A549 (cell line): ENCODE measurements around the gene PRSS50. TPM values are rescaled to one million over a fixed set of nuclear protein-coding genes. Genes with fewer than 3 reads are reported as not detected.

Source experiments
- ATAC-seq, 2 experiments: fragments of 200-7000 bp in 1 of 2; fragments of >200 bp in 1 of 2; cut with Nextera tagmentation in 1 of 2; cut with Tn5 transposase in 1 of 2; 3 replicates each; pipeline versions ENCODE4 v1.8.0 to v1.9.1; 2018 to 2020; ENCODE audit warnings: mild to moderate bottlenecking in 1 of 2, moderate library complexity in 1 of 2
- CTCF ChIA-PET: fragments of 300-600 bp; sonication (Branson Sonifier 250); formaldehyde crosslinking; extraction: SDS; loops from one replicate; lab custom pipeline; 2021; ENCODE audit warnings: antibody characterized with exemption, inconsistent platforms; lab: Yijun Ruan, JAX
- POLR2A ChIA-PET: fragments of 350-600 bp; formaldehyde crosslinking; extraction: SDS; loops from one replicate; lab custom pipeline; 2021; ENCODE audit warnings: antibody characterized with exemption, inconsistent platforms; lab: Yijun Ruan, JAX
- DNase-seq, 2 experiments: peaks; one replicate each; pipeline versions ENCODE4 v3.0.0 to v3.0.0-alpha.2; 2011 to 2016; ENCODE audit warnings: low read depth in 1 of 2, low spot score in 1 of 2
- FAIRE-seq: peaks from 2 replicates; lab custom pipeline; 2011; peaks lifted over from hg19 to GRCh38; lab: Jason Lieb, UNC
- H3K27ac ChIP-seq, 2 experiments: fragments of >200 bp; sonication (Bioruptor Twin); formaldehyde crosslinking; 3 replicates each; pipeline ENCODE4 v1.5.1; 2016 to 2017
- H3K4me1 ChIP-seq: fragments of >200 bp; sonication (Bioruptor Twin); formaldehyde crosslinking; 3 replicates; pipeline ENCODE4 v1.6.1; 2016
- H3K4me2 ChIP-seq: fragments of >200 bp; sonication (Bioruptor Twin); formaldehyde crosslinking; 3 replicates; pipeline ENCODE4 v1.6.1; 2016
- H3K4me3 ChIP-seq: fragments of >200 bp; sonication (Bioruptor Twin); formaldehyde crosslinking; 3 replicates; pipeline ENCODE4 v1.5.1; 2016
- H3K9me3 ChIP-seq: fragments of >200 bp; sonication (Bioruptor Twin); formaldehyde crosslinking; 3 replicates; pipeline ENCODE4 v1.6.1; 2016
- CBX8 ChIP-seq: fragments of 200-600 bp; sonication (generic); IDR thresholded peaks from 2 replicates; pipeline ENCODE4 v1.6.1; 2016
- CHD4 ChIP-seq: fragments of 200-600 bp; sonication (generic); IDR thresholded peaks from 2 replicates; pipeline ENCODE4 v1.6.1; 2016; ENCODE audit warnings: antibody characterized with exemption, mild to moderate bottlenecking, borderline replicate concordance
- EHF ChIP-seq: fragments of 250-450 bp; sonication (Bioruptor Pico); IDR thresholded peaks from 2 replicates; pipeline ENCODE4 v1.5.0; 2020; ENCODE audit warnings: mild to moderate bottlenecking
- FOSB ChIP-seq: fragments of 250-450 bp; sonication (Bioruptor Pico); IDR thresholded peaks from 2 replicates; pipeline ENCODE4 v1.5.0; 2020; ENCODE audit warnings: mild to moderate bottlenecking, moderate library complexity
- FOSL2 ChIP-seq, 2 experiments: fragments of 450-650 bp in 1 of 2; fragments of >200 bp in 1 of 2; sonication (Bioruptor Twin) in 1 of 2; formaldehyde crosslinking; IDR thresholded peaks; 2 replicates each; pipeline versions ENCODE4 v1.5.0 to v1.6.1; 2016 to 2020; ENCODE audit warnings: mild to moderate bottlenecking in 1 of 2, moderate library complexity in 1 of 2
- FOXS1 ChIP-seq: fragments of 250-450 bp; sonication (Bioruptor Pico); IDR thresholded peaks from 2 replicates; pipeline ENCODE4 v1.5.0; 2020; ENCODE audit warnings: mild to moderate bottlenecking, moderate library complexity
- HEYL ChIP-seq: fragments of 250-450 bp; sonication (Bioruptor Pico); IDR thresholded peaks from 2 replicates; pipeline ENCODE4 v1.8.0; 2021; ENCODE audit warnings: mild to moderate bottlenecking, moderate library complexity
- HOXB13 ChIP-seq: fragments of 250-450 bp; sonication (Bioruptor Pico); IDR thresholded peaks from 2 replicates; pipeline ENCODE4 v1.5.0; 2020; ENCODE audit warnings: low read depth, mild to moderate bottlenecking, moderate library complexity
- JUN ChIP-seq, 2 experiments: fragments of >200 bp; sonication (Bioruptor Twin); formaldehyde crosslinking; IDR thresholded peaks; 2 replicates in 1 of 2; 3 replicates in 1 of 2; pipeline ENCODE4 v1.6.1; 2016 to 2017
- JUNB ChIP-seq: fragments of >200 bp; sonication (Bioruptor Twin); formaldehyde crosslinking; IDR thresholded peaks from 2 replicates; pipeline ENCODE4 v1.6.1; 2016
- KDM1A ChIP-seq: fragments of 200-600 bp; sonication (generic); IDR thresholded peaks from 2 replicates; pipeline ENCODE4 v1.6.1; 2016; ENCODE audit warnings: low read depth, mild to moderate bottlenecking
- NFE2L2 ChIP-seq: fragments of 150-350 bp; conservative IDR thresholded peaks from 2 replicates; pipeline ENCODE4 v1.6.1; 2014; ENCODE audit warnings: low read length
- NPAS2 ChIP-seq: fragments of 250-450 bp; sonication (Bioruptor Pico); IDR thresholded peaks from 2 replicates; pipeline ENCODE4 v1.8.0; 2022; ENCODE audit warnings: mild to moderate bottlenecking, moderate library complexity, borderline replicate concordance
- NR3C1 ChIP-seq: fragments of >200 bp; sonication (Bioruptor Twin); formaldehyde crosslinking; IDR thresholded peaks from 3 replicates; pipeline ENCODE4 v1.6.1; 2017
- PHF8 ChIP-seq: fragments of 200-600 bp; sonication (generic); IDR thresholded peaks from 2 replicates; pipeline ENCODE4 v1.6.1; 2016; ENCODE audit warnings: low read depth, mild to moderate bottlenecking, antibody characterized with exemption, moderate library complexity, borderline replicate concordance
- RARB ChIP-seq: fragments of 250-450 bp; sonication (Bioruptor Pico); IDR thresholded peaks from 2 replicates; pipeline ENCODE4 v1.8.0; 2021; ENCODE audit warnings: mild to moderate bottlenecking, moderate library complexity
- RCOR1 ChIP-seq: fragments of 150-350 bp; IDR thresholded peaks from 2 replicates; pipeline ENCODE4 v1.6.1; 2014; ENCODE audit warnings: antibody characterized with exemption, low read length, low read depth
- RFX5 ChIP-seq: fragments of 450-650 bp; IDR thresholded peaks from 2 replicates; pipeline ENCODE4 v1.7.1; 2014; ENCODE audit warnings: antibody characterized with exemption, mild to moderate bottlenecking, moderate library complexity
- RNF2 ChIP-seq: fragments of 200-600 bp; sonication (generic); IDR thresholded peaks from 2 replicates; pipeline ENCODE4 v1.6.1; 2016; ENCODE audit warnings: low read depth, mild to moderate bottlenecking, antibody characterized with exemption, moderate library complexity, borderline replicate concordance
- SMC3 ChIP-seq: fragments of >200 bp; sonication (Bioruptor Twin); formaldehyde crosslinking; IDR thresholded peaks from 3 replicates; pipeline ENCODE4 v1.6.1; 2018; ENCODE audit warnings: inconsistent platforms
- ZC3H11A ChIP-seq: fragments of 450-650 bp; IDR thresholded peaks from 2 replicates; pipeline ENCODE4 v1.6.1; 2014; ENCODE audit warnings: antibody characterized with exemption, mild to moderate bottlenecking
- ZFP36 ChIP-seq: fragments of 450-650 bp; IDR thresholded peaks from 2 replicates; pipeline ENCODE4 v1.6.1; 2014; ENCODE audit warnings: borderline replicate concordance; ENCODE audit not compliant: partially characterized antibody
- WGBS: methylation state at CpG from one replicate; pipeline ENCODE4 v1.1.6; 2017; ENCODE audit errors: missing lambda C conversion rate; 5-methylcytosine and 5-hydroxymethylcytosine counted together
- polyA plus RNA-seq, 4 experiments: library from polyadenylated mRNA; depleted of rRNA in 3 of 4; stranded (reverse); fragments of >200 nt; fragmentation: RNase III in 1 of 4; extraction: RNeasy Plus Mini Kit Qiagen cat#74134 plus additional on column Dnase treatment in 1 of 4; gene quantifications; 2 replicates in 3 of 4; 3 replicates in 1 of 4; pipeline ENCODE4 v1.2.3, GENCODE V29; 2011 to 2017
- TF ChIP-seq, protein P1 (sequence below): fragments of >200 bp; sonication (Bioruptor Twin); formaldehyde crosslinking; IDR thresholded peaks from 3 replicates; pipeline ENCODE4 v1.6.1; 2016
- TF ChIP-seq, protein P2 (sequence below): fragments of 250-450 bp; sonication (Bioruptor Pico); IDR thresholded peaks from 2 replicates; pipeline ENCODE4 v1.5.0; 2021; ENCODE audit warnings: mild to moderate bottlenecking, moderate library complexity, borderline replicate concordance
- TF ChIP-seq, protein P3 (sequence below): fragments of 200-600 bp; sonication (generic); IDR thresholded peaks from 2 replicates; pipeline ENCODE4 v1.6.1; 2016; ENCODE audit warnings: antibody characterized with exemption, mild to moderate bottlenecking, moderate library complexity

The PRSS50 gene
- polyA plus RNA-seq, 2 of the 4 experiments (the other 2 are of a cell fraction) = not detected

DNA sequence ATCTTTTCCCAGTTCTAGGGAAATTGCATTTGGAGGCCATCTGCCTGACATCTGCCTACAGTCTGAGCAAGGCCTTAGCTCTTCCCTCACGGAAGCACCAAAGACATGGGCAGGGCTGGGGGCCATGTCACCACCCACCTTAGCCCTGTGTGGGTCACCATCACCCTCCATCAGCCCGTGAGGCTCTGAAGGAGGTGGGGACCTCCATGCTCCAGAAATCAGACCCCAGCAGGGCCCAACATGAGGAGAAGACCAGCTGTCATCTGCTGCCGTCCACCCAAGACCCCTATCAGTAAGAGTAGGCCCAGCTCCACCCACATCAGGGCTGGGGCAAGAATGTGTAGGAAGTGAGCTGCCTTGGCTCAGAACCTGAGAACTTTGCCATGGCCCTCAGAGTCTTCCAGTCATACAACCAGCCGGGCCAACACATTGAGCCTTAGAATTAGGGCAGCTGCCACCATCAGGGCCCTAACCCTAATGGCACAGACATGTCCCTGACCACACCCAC, 14.6 kb downstream of the PRSS50 start:
- ATAC-seq (no peak), FAIRE-seq (no peak)
- 69% methylated on average over 3 of the region's 4 CpGs for WGBS

DNA sequence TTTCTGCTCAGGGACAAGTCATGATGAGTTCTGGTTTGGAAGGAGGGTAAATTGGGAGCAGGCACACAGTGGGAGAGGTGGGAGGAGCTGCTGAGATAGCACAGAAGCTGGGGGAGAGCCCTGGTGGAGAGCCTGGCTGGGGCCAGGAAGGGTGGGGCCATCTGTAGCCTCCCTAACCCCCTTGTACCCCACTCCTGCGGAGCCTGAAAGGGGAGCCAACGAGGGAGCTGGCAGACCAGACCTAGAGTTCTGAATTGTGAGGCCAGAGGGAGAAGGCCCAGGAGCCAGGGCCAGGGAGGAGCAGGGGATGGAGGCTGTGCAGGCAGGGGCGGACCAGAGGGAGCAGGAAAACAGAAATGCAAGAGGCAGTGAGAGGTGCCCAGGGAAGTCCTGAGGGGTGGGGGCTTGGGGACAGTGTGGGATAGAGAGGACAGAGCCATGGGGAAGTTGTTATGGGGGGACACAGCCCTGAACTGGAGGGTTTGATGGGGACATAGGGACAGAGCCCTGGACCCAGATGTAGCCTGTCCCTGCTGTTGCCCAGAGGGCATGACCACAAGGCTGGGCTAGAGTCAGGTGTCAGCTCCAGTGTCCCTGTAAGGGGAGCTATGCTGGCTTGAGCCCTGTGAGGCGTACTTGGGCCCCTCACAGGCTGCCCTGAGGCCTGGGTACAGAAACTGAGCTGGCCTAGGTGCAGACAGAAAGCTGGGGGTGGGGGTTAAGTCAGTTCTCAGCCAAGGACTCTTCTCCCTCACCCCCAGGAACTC, 15.2 kb downstream of the PRSS50 start:
- CTCF ChIA-PET = interaction anchor here (0.8 to 2.7 kb wide), 8 partner anchors 9 to 622 kb away, joined by 3 to 21 read pairs (median 4); partner anchors contain the start of gene ALS2CL
- Histone ChIP-seq H3K4me3 (no peak overlapping the region), H3K4me2 (no peak overlapping the region), H3K4me1 (no peaks in the 10 kb centered on the region), H3K27ac (no peak overlapping the region), H3K9me3 (no peaks in the 10 kb centered on the region)
- POLR2A ChIA-PET = no interaction called here
- FAIRE-seq = no peak
- 66% methylated on average over 3 of the region's 4 CpGs for WGBS
- no peak for DNase-seq
- no peak for ATAC-seq
- no peak for TF ChIP-seq NPAS2 (CRISPR knock-in tag)
- no peak for TF ChIP-seq FOXS1 (CRISPR knock-in tag)
- TF ChIP-seq RARB (CRISPR knock-in tag) = no peak
- no peak for TF ChIP-seq JUNB
- TF ChIP-seq SMC3 = no peak
- TF ChIP-seq CHD4 = no peak
- no peak for TF ChIP-seq RCOR1
- no peak for TF ChIP-seq FOSB (CRISPR knock-in tag)
- TF ChIP-seq, all 56 proteins: peak for 0

More for the DNA sequence above, 14.6 kb downstream of the PRSS50 start:
- Histone ChIP-seq H3K4me1 (no peaks in the 10 kb centered on the region), H3K9me3 (no peaks in the 10 kb centered on the region), H3K4me2 (no peak overlapping the region), H3K4me3 (no peak overlapping the region), H3K27ac (no peak overlapping the region)
- TF ChIP-seq, protein P1, sequence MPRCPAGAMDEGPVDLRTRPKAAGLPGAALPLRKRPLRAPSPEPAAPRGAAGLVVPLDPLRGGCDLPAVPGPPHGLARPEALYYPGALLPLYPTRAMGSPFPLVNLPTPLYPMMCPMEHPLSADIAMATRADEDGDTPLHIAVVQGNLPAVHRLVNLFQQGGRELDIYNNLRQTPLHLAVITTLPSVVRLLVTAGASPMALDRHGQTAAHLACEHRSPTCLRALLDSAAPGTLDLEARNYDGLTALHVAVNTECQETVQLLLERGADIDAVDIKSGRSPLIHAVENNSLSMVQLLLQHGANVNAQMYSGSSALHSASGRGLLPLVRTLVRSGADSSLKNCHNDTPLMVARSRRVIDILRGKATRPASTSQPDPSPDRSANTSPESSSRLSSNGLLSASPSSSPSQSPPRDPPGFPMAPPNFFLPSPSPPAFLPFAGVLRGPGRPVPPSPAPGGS = no peak
- no peak for TF ChIP-seq NR3C1
- TF ChIP-seq EHF (CRISPR knock-in tag) = no peak
- no peak for TF ChIP-seq RARB (CRISPR knock-in tag)
- TF ChIP-seq NPAS2 (CRISPR knock-in tag) = no peak
- TF ChIP-seq ZC3H11A = no peak
- TF ChIP-seq RCOR1 = no peak
- no peak for TF ChIP-seq HEYL (CRISPR knock-in tag)
- TF ChIP-seq PHF8 = no peak
- TF ChIP-seq RFX5 = no peak
- TF ChIP-seq HOXB13 (CRISPR knock-in tag) = no peak
- no peak for TF ChIP-seq RNF2
- TF ChIP-seq CBX8 = no peak
- TF ChIP-seq JUN (IDR thresholded peaks at IDR 0.05) = no peak
- ChIA-PET CTCF (interaction anchor here (0.8 to 2.7 kb wide), 7 partner anchors 10 to 621 kb away, joined by 3 to 21 read pairs (median 3); partner anchors contain the start of gene ALS2CL), POLR2A (interaction anchor here (0.6 kb wide), 1 partner anchor 161 kb away, joined by 3 read pairs; no protein-coding TSS in a partner anchor)
- DNase-seq = no peak

DNA sequence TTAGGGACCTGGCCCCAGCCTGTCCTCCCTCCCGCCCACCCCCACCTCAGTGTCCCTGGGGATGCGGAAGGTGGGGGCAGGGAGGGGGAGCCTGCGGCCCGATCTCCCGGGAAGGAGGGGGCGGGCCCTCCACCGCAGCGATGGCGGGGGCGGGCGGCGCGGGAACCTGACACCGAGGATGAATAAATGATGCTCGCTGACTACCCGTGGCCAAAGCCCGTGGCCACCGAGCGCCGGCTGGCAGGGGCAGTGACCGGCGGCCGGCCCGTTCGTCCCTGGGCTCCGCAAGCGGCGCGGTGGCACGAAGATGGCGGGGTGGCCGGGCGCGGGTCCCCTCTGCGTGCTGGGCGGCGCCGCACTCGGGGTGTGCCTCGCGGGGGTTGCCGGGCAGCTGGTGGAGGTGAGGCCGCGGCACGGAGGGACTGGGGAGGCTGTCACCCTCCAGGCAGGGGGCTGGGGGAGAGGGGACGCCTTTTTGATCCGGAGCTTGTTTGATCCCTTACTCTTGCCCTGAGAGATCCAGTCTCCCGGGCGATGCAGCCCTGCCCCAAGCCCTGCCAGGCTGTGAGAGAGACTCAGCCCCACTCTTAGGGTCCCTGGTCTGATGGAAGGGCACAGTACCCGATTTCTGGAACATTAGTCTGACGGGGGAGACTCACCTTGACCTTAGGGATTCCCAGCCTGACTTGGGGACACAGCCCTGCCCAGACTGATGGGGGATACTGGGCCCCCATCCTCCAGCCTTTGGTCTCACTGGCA, 16.3 kb downstream of the PRSS50 start, which contains the start of gene TMIE:
TSS of gene TMIE (plus strand) at position 212 of the 759 bp plus-strand sequence. CDS start at position 308, 96 bp downstream.
- Histone ChIP-seq H3K4me3 (peak within 1 kb of the TSS; percentile 34; the same call in 2 of the 3 replicates), H3K4me1 (no peaks in the 10 kb centered on the region), H3K4me2 (peak within 1 kb of the TSS; percentile 74), H3K9me3 (no peaks in the 10 kb centered on the region), H3K27ac (0 out of 6 replicates have a peak within 1 kb of the TSS, but pooled peaks of 1 of the 2 experiments have one; percentile 33)
- FAIRE-seq = no peak
- DNase-seq = no peak
- ATAC-seq = no peak
- ChIA-PET CTCF (interaction anchor here (1.0 to 2.7 kb wide), 3 partner anchors 194 to 213 kb away, joined by 4 to 21 read pairs (median 10); no protein-coding TSS in a partner anchor), POLR2A (no interaction called here)
- WGBS = 20% methylated on average over 2 of the region's 51 CpGs
- TF ChIP-seq FOSL2 (IDR thresholded peaks at IDR 0.05) (no peak), FOSL2 (CRISPR knock-in tag; IDR thresholded peaks at IDR 0.05) (no peak), KDM1A (no peak), NFE2L2 (no peak), ZFP36 (no peak)
- TF ChIP-seq, protein P2, sequence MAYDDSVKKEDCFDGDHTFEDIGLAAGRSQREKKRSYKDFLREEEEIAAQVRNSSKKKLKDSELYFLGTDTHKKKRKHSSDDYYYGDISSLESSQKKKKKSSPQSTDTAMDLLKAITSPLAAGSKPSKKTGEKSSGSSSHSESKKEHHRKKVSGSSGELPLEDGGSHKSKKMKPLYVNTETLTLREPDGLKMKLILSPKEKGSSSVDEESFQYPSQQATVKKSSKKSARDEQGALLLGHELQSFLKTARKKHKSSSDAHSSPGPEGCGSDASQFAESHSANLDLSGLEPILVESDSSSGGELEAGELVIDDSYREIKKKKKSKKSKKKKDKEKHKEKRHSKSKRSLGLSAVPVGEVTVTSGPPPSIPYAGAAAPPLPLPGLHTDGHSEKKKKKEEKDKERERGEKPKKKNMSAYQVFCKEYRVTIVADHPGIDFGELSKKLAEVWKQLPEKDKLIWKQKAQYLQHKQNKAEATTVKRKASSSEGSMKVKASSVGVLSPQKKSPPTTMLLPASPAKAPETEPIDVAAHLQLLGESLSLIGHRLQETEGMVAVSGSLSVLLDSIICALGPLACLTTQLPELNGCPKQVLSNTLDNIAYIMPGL (CRISPR knock-in tag) = no peak
- TF ChIP-seq, protein P3, sequence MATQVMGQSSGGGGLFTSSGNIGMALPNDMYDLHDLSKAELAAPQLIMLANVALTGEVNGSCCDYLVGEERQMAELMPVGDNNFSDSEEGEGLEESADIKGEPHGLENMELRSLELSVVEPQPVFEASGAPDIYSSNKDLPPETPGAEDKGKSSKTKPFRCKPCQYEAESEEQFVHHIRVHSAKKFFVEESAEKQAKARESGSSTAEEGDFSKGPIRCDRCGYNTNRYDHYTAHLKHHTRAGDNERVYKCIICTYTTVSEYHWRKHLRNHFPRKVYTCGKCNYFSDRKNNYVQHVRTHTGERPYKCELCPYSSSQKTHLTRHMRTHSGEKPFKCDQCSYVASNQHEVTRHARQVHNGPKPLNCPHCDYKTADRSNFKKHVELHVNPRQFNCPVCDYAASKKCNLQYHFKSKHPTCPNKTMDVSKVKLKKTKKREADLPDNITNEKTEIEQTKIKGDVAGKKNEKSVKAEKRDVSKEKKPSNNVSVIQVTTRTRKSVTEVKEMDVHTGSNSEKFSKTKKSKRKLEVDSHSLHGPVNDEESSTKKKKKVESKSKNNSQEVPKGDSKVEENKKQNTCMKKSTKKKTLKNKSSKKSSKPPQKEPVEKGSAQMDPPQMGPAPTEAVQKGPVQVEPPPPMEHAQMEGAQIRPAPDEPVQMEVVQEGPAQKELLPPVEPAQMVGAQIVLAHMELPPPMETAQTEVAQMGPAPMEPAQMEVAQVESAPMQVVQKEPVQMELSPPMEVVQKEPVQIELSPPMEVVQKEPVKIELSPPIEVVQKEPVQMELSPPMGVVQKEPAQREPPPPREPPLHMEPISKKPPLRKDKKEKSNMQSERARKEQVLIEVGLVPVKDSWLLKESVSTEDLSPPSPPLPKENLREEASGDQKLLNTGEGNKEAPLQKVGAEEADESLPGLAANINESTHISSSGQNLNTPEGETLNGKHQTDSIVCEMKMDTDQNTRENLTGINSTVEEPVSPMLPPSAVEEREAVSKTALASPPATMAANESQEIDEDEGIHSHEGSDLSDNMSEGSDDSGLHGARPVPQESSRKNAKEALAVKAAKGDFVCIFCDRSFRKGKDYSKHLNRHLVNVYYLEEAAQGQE = no peak
